B cell (primary cell): Measurements from ENCODE around the gene LMAN2. TPM values are rescaled to one million over a fixed set of nuclear protein-coding genes. Genes with fewer than 3 reads are reported as not detected.

Experiments used
- ATAC-seq: fragments of 200-7000 bp; cut with Tn5 transposase; one replicate; pipeline ENCODE4 v1.10.0; 2021; ENCODE audit warnings: low read depth, mild to moderate bottlenecking, moderate number of reproducible peaks, moderate library complexity
- CTCF ChIA-PET: fragments of 350-600 bp; sonication (Branson Sonifier 250); formaldehyde crosslinking; loops from one replicate; lab custom pipeline; 2021; ENCODE audit warnings: antibody characterized with exemption, inconsistent platforms; lab: Charles Lee
- POLR2A ChIA-PET: fragments of 350-600 bp; sonication (Branson Sonifier 250); formaldehyde crosslinking; loops from one replicate; lab custom pipeline; 2021; ENCODE audit warnings: antibody characterized with exemption; lab: Charles Lee
- DNase-seq: peaks from one replicate; pipeline ENCODE4 v3.0.0; 2013
- H2AFZ ChIP-seq: 2 replicates; pipeline ENCODE4 v1.6.1; 2012; ENCODE audit warnings: mild to moderate bottlenecking, low read depth, low read length; ENCODE audit not compliant: insufficient read depth, poor library complexity, severe bottlenecking
- H3K27ac ChIP-seq, 2 donors: 1 replicate in 1 of 2; 2 replicates in 1 of 2; pipeline ENCODE4 v1.5.1; 2012 to 2013; ENCODE audit warnings: low read length in 2 of 2, mild to moderate bottlenecking in 2 of 2, moderate library complexity in 1 of 2
- H3K27me3 ChIP-seq, 4 experiments: fragments of 200-600 bp in 1 of 4; sonication (generic) in 1 of 4; replicated peaks in 1 of 4; 1 replicate in 2 of 4; 2 replicates in 2 of 4; pipeline versions ENCODE4 v1.6.1 to v1.7.0; 2013 to 2016; ENCODE audit warnings: low read length in 3 of 4, mild to moderate bottlenecking in 2 of 4, mixed read lengths in 1 of 4, moderate library complexity in 1 of 4; ENCODE audit not compliant: insufficient read depth in 4 of 4, control insufficient read depth in 3 of 4; ENCODE audit errors: control extremely low read depth in 1 of 4
- H3K36me3 ChIP-seq, 2 experiments: replicated peaks in 1 of 2; 1 replicate in 1 of 2; 2 replicates in 1 of 2; pipeline versions ENCODE4 v1.6.1 to v1.7.1; 2013; ENCODE audit warnings: low read length in 1 of 2; ENCODE audit not compliant: insufficient read depth in 2 of 2, control insufficient read depth in 1 of 2; ENCODE audit errors: control extremely low read depth in 1 of 2, extremely low read depth in 1 of 2
- H3K4me1 ChIP-seq, 2 donors: fragments of 200-600 bp in 1 of 2; sonication (generic) in 1 of 2; 1 replicate in 1 of 2; 2 replicates in 1 of 2; pipeline versions ENCODE4 v1.5.1 to v1.6.1; 2013 to 2017; ENCODE audit warnings: low read length in 2 of 2; ENCODE audit not compliant: control insufficient read depth in 2 of 2, insufficient read depth in 2 of 2
- H3K4me2 ChIP-seq: replicated peaks from 2 replicates; pipeline ENCODE3; 2012; ENCODE audit warnings: mild to moderate bottlenecking, low read depth, low read length; ENCODE audit not compliant: poor library complexity, severe bottlenecking
- H3K4me3 ChIP-seq, 5 experiments: fragments of 200-600 bp in 1 of 5; sonication (generic) in 1 of 5; 1 replicate in 3 of 5; 2 replicates in 2 of 5; pipeline versions ENCODE4 v1.5.1 to v1.7.0; 2011 to 2016; ENCODE audit warnings: low read length in 4 of 5, mild to moderate bottlenecking in 4 of 5, low read depth in 2 of 5, control low read depth in 1 of 5, moderate library complexity in 1 of 5; ENCODE audit not compliant: insufficient read depth in 1 of 5; ENCODE audit errors: control extremely low read depth in 1 of 5, extremely low read depth in 1 of 5
- H3K79me2 ChIP-seq: fragments of 200-600 bp; sonication (generic); one replicate; pipeline ENCODE4 v1.6.0; 2016; ENCODE audit warnings: low read length; ENCODE audit not compliant: control insufficient read depth, insufficient read depth
- H3K9ac ChIP-seq: fragments of 200-600 bp; sonication (generic); 2 replicates; pipeline ENCODE4 v1.6.1; 2017; ENCODE audit warnings: mild to moderate bottlenecking, low read length, moderate library complexity
- H3K9me3 ChIP-seq, 3 donors: one replicate each; pipeline versions ENCODE4 v1.6.1 to v1.7.1; 2013; ENCODE audit warnings: low read length in 2 of 3; ENCODE audit not compliant: control insufficient read depth in 2 of 3, insufficient read depth in 1 of 3; ENCODE audit errors: control extremely low read depth in 1 of 3
- H4K20me1 ChIP-seq: 2 replicates; pipeline ENCODE4 v1.6.0; 2012; ENCODE audit warnings: mild to moderate bottlenecking, low read length; ENCODE audit not compliant: insufficient read depth, control insufficient read depth, poor library complexity, severe bottlenecking
- H3K27ac Mint-ChIP-seq: one replicate; pipeline ENCODE4 v1.8.0; 2021; ENCODE audit warnings: mixed read lengths
- H3K27me3 Mint-ChIP-seq: one replicate; pipeline ENCODE4 v1.8.0; 2021; ENCODE audit warnings: mixed read lengths
- H3K4me1 Mint-ChIP-seq: one replicate; pipeline ENCODE4 v1.8.0; 2021; ENCODE audit warnings: mixed read lengths
- H3K4me3 Mint-ChIP-seq: one replicate; pipeline ENCODE4 v1.8.0; 2021; ENCODE audit warnings: mixed read lengths
- H3K9me3 Mint-ChIP-seq: one replicate; pipeline ENCODE4 v1.8.0; 2022; ENCODE audit warnings: mixed read lengths; ENCODE audit not compliant: insufficient read depth
- EZH2 ChIP-seq: IDR thresholded peaks from 2 replicates; pipeline ENCODE4 v1.6.1; 2012; ENCODE audit warnings: borderline replicate concordance, low read depth, mild to moderate bottlenecking, moderate library complexity, low read length; ENCODE audit not compliant: insufficient read depth, poor library complexity, severe bottlenecking
- WGBS: methylation state at CpG from one replicate; pipeline ENCODE4 v1.1.5; 2013; ENCODE audit warnings: missing lambda C conversion rate; ENCODE audit not compliant: insufficient coverage; 5-methylcytosine and 5-hydroxymethylcytosine counted together
- intact Hi-C: fragments of 100-400 bp; cut with micrococcal nuclease; formaldehyde crosslinking; loops from one replicate; pipeline ENCODE4 v1.10.0; 2022
- polyA plus RNA-seq: library from polyadenylated mRNA; depleted of rRNA; stranded (reverse); fragments of >200 nt; gene quantifications from 2 replicates; pipeline ENCODE4 v1.2.3, GENCODE V29; 2012
- total RNA-seq, 2 donors: library from RNA; stranded (reverse); fragments of 120-200 nt in 1 of 2; gene quantifications; 1 replicate in 1 of 2; 2 replicates in 1 of 2; pipeline versions ENCODE4 v1.2.3 to v1.2.4, GENCODE V29; 2013 to 2022
- TF ChIP-seq, protein P1 (sequence below): fragments of 200-600 bp; IDR thresholded peaks from one replicate; pipeline ENCODE4 v1.8.0; 2022; ENCODE audit warnings: antibody characterized with exemption, mild to moderate bottlenecking

LMAN2 gene
- total and polyA plus RNA-seq, 2 donors (not counting 1 experiment from before 2014, with no cell fraction given): 99.4 to 123 TPM

DNA sequence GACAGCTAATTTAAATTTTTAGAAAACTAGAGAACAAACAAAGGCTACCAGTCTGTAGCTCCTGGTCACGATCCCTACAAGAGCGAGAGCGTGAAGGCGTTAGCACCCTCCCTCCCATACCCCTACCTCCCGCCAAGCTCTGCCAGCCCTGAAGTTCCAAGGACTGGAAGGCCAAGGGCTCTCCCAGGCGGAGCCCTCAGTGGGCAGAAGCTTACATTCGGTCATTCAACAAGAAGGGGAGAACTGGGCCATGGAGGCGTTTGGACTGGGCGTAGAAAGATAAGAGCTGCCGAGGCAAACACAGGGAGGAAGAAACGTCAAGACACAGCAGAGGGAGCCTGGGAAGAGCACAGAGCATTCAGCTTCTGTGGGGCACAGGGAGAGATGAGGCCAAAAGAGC is 42.7 kb downstream of the LMAN2 start:
- H3K27me3 Mint-ChIP-seq: no peaks in the 10 kb centered on the region
- no peak overlapping the region for H3K27ac ChIP-seq
- H3K4me1 Mint-ChIP-seq: peaks cover 71% of the 10 kb centered on the region
- no peak overlapping the region for H3K4me3 Mint-ChIP-seq
- DNase-seq (no peak), ATAC-seq (no peak)
- intact Hi-C loops: no loop called here
- peak overlapping the region; percentile 99 for H3K4me2 ChIP-seq
- H3K9me3 ChIP-seq: peaks cover 0 to 2% (median 0%) of the 10 kb centered on the region in 3 donors
- H4K20me1 ChIP-seq: peaks cover 68% of the 10 kb centered on the region
- no peaks in the 10 kb centered on the region for H3K27me3 ChIP-seq
- no peak overlapping the region for H3K4me3 ChIP-seq
- peak overlapping the region; percentile 22 for H3K27ac Mint-ChIP-seq
- H3K79me2 ChIP-seq: peaks cover 36% of the 10 kb centered on the region
- TF ChIP-seq EZH2: no peak
- TF ChIP-seq, protein P1, sequence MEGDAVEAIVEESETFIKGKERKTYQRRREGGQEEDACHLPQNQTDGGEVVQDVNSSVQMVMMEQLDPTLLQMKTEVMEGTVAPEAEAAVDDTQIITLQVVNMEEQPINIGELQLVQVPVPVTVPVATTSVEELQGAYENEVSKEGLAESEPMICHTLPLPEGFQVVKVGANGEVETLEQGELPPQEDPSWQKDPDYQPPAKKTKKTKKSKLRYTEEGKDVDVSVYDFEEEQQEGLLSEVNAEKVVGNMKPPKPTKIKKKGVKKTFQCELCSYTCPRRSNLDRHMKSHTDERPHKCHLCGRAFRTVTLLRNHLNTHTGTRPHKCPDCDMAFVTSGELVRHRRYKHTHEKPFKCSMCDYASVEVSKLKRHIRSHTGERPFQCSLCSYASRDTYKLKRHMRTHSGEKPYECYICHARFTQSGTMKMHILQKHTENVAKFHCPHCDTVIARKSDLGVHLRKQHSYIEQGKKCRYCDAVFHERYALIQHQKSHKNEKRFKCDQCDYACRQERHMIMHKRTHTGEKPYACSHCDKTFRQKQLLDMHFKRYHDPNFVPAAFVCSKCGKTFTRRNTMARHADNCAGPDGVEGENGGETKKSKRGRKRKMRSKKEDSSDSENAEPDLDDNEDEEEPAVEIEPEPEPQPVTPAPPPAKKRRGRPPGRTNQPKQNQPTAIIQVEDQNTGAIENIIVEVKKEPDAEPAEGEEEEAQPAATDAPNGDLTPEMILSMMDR: no peak
- H2AFZ ChIP-seq: no peak overlapping the region
- WGBS: 96% methylated on average over 11 of the region's 11 CpGs
- H3K4me1 ChIP-seq: peaks cover 59 to 79% of the 10 kb centered on the region in 2 donors
- CTCF ChIA-PET: interaction anchor here (1.0 to 4.9 kb wide), 15 partner anchors 8 to 194 kb away, joined by 3 to 34 read pairs (median 6); partner anchors contain the start of gene LMAN2
- H3K36me3 ChIP-seq: peaks cover 2 to 28% of the 10 kb centered on the region in 2 experiments
- no peak overlapping the region for H3K9ac ChIP-seq
- POLR2A ChIA-PET: no interaction called here
- H3K9me3 Mint-ChIP-seq: no peaks in the 10 kb centered on the region

DNA sequence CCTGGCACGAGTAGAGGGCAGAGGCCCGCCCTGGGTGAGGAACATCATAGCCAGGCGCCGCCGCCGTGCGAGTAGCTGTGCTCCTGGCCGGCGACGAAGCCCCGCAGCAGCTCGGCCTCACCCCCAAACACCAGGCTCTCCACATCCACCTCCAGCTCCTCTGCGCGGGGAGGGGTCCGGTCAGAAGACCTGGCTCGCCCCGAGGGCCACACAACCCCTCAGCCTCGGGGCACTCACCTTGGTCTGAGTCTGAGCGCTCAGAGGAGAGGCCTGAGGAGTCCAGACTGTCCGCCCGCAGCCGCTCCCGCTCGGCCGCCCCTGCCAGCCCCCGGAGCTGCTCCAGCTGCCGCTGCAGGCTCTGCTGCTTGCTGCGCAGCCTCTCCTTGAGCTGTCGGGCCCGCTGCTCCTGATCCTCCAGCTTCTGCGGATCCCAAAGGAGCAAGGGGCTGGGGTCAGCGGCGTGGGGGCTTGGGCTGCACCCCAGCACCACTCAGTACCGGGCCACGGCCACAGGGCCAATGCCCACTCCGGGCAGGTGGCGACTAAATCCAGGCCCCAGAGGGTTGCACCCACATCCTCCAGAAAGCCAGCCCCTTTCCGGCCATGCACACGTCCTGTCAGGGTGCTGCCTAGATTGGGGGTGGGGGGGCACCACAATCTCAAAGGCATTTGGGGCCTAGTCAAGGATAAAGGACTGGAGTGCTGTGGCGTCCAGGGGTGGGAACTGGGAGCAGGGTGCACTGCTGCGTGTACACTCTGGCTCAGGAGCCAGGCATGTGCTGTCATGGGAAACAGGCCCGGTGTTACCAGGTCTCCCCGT is 43.7 kb downstream of the LMAN2 start:
- Mint-ChIP-seq H3K4me3 (no peak overlapping the region), H3K27me3 (no peaks in the 10 kb centered on the region), H3K4me1 (peaks cover 71% of the 10 kb centered on the region), H3K27ac (no peak overlapping the region), H3K9me3 (no peaks in the 10 kb centered on the region)
- H3K4me2 ChIP-seq: peak overlapping the region; percentile 39
- POLR2A ChIA-PET: no interaction called here
- H3K9me3 ChIP-seq: peaks cover 0 to 2% (median 0%) of the 10 kb centered on the region in 3 donors
- peak overlapping the region in 1 of 2 donors; percentile 43 for H3K27ac ChIP-seq
- CTCF ChIA-PET: interaction anchor here (1.4 to 4.9 kb wide), 3 partner anchors 11 to 150 kb away, joined by 4 to 34 read pairs (median 6); no protein-coding TSS in a partner anchor
- H2AFZ ChIP-seq: no peak overlapping the region
- 81% methylated on average over 42 of the region's 43 CpGs for WGBS
- no peaks in the 10 kb centered on the region for H3K27me3 ChIP-seq
- H3K36me3 ChIP-seq: peaks cover 2 to 28% of the 10 kb centered on the region in 2 experiments
- H3K4me3 ChIP-seq: peak overlapping the region in 1 of 5 experiments; percentile 30
- peaks cover 56 to 76% of the 10 kb centered on the region in 2 donors for H3K4me1 ChIP-seq
- H4K20me1 ChIP-seq: peaks cover 59% of the 10 kb centered on the region
- no peak for DNase-seq
- TF ChIP-seq, protein P1: no peak
- no peak for TF ChIP-seq EZH2
- peaks cover 44% of the 10 kb centered on the region for H3K79me2 ChIP-seq
- peak overlapping the region; percentile 13 for H3K9ac ChIP-seq
- no peak for ATAC-seq
- intact Hi-C loops: no loop called here
